NOMO-1 treated with dmso at 0.1 percent for 144 hours (cell line): ENCODE results near the gene ARSA.
"Not testable (repeated sequence)": the region's sequence is repeated elsewhere in the genome, so short reads cannot be mapped to it uniquely, and the experiment has no call there.

Experiments used
- DNase-seq: peaks from one replicate; lab custom pipeline; 2025; ENCODE audit not compliant: unreplicated experiment; lab: John Stamatoyannopoulos, UW

The ARSA gene

GRCh38 chr22:50624347-50625130 lies 3.4 kb downstream of the ARSA start:
- DNase-seq, result no peak

- DNase-seq, result no peak
These were observed 5.1 kb downstream of the ARSA start for GRCh38 chr22:50622723-50623327.

- peak; percentile 14 for DNase-seq
These were observed 5.8 kb downstream of the ARSA start for GRCh38 chr22:50621948-50622722.

GRCh38 chr22:50621356-50621880 lies 6.5 kb downstream of the ARSA start:
- peak; percentile 79 for DNase-seq

GRCh38 chr22:50620593-50621355 lies 7.2 kb downstream of the ARSA start:
- DNase-seq, result peak; percentile 53

- not testable (repeated sequence) for DNase-seq
These were observed 13.7 kb downstream of the ARSA start for GRCh38 chr22:50614296-50614695.

GRCh38 chr22:50613291-50613981 lies 14.5 kb downstream of the ARSA start:
- no peak for DNase-seq

GRCh38 chr22:50612528-50613221 lies 15.3 kb downstream of the ARSA start:
- DNase-seq, result no peak

GRCh38 chr22:50612168-50612527 lies 15.8 kb downstream of the ARSA start:
- no peak for DNase-seq

GRCh38 chr22:50611341-50612060 lies 16.5 kb downstream of the ARSA start:
- DNase-seq, result no peak

- DNase-seq, result no peak
These were observed 17.4 kb downstream of the ARSA start for GRCh38 chr22:50610581-50610980.

GRCh38 chr22:50610041-50610451 lies 17.9 kb downstream of the ARSA start:
- DNase-seq, result no peak

- DNase-seq, result no peak
These were observed 18.4 kb downstream of the ARSA start for GRCh38 chr22:50609599-50609998.

GRCh38 chr22:50608996-50609395 lies 19.0 kb downstream of the ARSA start:
- DNase-seq, result no peak

- DNase-seq, result not testable (repeated sequence)
These were observed 19.7 kb downstream of the ARSA start for GRCh38 chr22:50608058-50608840.

GRCh38 chr22:50607659-50608020 lies 20.3 kb downstream of the ARSA start:
- no peak for DNase-seq

GRCh38 chr22:50606946-50607658 lies 20.9 kb downstream of the ARSA start:
- no peak for DNase-seq
